ENCODE measurements around the gene SAMM50. TPM values are rescaled to one million over a fixed set of nuclear protein-coding genes. Genes with fewer than 3 reads are reported as not detected.

SAMM50 gene
- total RNA-seq, 1 experiment from 2014 or later: 40.8 TPM

GRCh38 chr22:43945632-43946383 is 9.4 kb upstream of the SAMM50 start:
- peak; percentile 41 for DNase-seq (ENCODE audit: low read depth)

GRCh38 chr22:43946384-43946667 is 8.9 kb upstream of the SAMM50 start:
- DNase-seq (ENCODE audit: low read depth): no peak

GRCh38 chr22:43948836-43949406 is 6.3 kb upstream of the SAMM50 start:
- DNase-seq (ENCODE audit: low read depth): no peak

DNA sequence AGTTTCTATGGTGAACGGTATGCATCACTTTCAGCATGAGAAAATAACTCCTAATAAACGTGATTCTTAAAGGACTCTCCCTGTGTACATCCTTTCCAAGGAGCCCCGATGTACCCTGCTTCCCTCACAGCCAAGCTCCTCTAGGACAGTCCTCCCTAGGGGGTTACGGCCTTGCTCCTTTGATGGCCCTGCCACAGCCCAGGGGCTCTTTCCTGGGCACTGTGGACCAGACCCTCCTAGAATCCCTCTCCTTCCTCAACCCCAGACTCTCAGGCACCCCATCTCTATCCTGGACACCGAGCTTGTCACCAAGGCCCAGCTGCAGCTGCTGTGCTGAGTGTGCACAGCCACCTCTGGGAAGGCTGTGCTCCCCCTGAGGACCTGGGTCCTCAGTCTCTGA is 3.9 kb upstream of the SAMM50 start:
- DNase-seq (ENCODE audit: low read depth): no peak

- DNase-seq (ENCODE audit: low read depth): no peak
These were observed 3.3 kb upstream of the SAMM50 start for GRCh38 chr22:43951966-43952365.

GRCh38 chr22:43953988-43954785 is 1.1 kb upstream of the SAMM50 start:
- DNase-seq (ENCODE audit: low read depth): no peak

- no peak for DNase-seq (ENCODE audit: low read depth)
These were observed 891 bp downstream of the SAMM50 start for GRCh38 chr22:43955883-43956782.

DNA sequence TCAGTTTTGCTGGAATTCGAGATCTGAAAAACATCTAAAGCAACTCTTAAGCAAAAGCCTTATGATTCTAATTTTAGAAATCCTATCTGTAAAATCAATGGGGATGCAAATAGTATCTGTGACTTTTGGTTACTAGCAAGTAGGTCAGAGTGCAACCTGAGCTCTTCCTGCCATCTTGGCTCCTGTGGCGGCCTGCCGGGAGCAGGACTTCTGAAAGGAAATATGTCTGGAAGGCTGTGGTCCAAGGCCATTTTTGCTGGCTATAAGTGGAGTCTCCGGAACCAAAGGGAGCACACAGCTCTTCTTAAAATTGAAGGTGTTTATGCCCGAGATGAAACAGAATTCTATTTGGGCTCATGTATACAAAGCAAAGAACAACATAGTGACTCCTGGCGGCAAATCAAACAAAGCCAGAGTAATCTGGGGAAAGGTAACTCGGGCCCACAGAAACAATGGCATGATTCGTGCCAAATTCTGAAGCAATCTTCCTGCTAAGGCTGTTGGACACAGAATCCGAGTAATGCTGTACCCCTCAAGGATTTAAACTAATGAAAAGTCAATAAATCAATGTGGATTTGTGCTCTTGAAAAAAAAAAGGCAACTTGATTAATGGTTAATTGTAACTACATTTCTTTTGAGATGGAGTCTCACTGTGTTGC is 1.7 kb downstream of the SAMM50 start:
- DNase-seq (ENCODE audit: low read depth): no peak

- peak; percentile 32 for DNase-seq (ENCODE audit: low read depth)
These were observed 2.6 kb downstream of the SAMM50 start for GRCh38 chr22:43957871-43958270.

DNA sequence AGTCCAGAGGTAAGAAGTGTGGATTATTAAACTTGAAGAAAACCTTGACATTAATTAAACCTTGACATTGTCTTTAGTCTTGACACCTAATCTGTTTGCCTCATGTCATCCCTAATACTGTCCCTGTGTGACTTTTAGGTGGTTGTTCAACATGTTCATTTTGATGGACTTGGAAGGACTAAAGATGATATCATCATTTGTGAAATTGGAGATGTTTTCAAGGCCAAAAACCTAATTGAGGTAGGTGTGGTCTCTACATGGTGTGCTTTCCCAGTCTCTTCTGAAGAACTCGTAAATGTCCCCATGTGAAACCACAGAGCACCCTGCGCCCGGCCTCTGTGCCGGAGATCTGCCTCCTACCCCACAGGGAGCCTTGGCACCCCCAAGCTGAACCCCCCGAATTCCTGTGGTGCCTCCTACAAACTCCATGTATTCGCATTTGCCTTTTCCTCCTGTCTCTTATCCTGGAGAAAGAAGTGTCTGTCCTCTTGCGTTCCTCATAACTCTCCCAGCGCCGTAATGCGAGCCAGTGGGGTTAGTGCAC is 9.1 kb downstream of the SAMM50 start:
- DNase-seq (ENCODE audit: low read depth): no peak

- no peak for DNase-seq (ENCODE audit: low read depth)
These were observed 11.8 kb downstream of the SAMM50 start for GRCh38 chr22:43967069-43967468.

- DNase-seq (ENCODE audit: low read depth): no peak
These were observed 13.4 kb downstream of the SAMM50 start for GRCh38 chr22:43968614-43969013.

- no peak for DNase-seq (ENCODE audit: low read depth)
These were observed 14.0 kb downstream of the SAMM50 start for GRCh38 chr22:43969021-43969878.

DNA sequence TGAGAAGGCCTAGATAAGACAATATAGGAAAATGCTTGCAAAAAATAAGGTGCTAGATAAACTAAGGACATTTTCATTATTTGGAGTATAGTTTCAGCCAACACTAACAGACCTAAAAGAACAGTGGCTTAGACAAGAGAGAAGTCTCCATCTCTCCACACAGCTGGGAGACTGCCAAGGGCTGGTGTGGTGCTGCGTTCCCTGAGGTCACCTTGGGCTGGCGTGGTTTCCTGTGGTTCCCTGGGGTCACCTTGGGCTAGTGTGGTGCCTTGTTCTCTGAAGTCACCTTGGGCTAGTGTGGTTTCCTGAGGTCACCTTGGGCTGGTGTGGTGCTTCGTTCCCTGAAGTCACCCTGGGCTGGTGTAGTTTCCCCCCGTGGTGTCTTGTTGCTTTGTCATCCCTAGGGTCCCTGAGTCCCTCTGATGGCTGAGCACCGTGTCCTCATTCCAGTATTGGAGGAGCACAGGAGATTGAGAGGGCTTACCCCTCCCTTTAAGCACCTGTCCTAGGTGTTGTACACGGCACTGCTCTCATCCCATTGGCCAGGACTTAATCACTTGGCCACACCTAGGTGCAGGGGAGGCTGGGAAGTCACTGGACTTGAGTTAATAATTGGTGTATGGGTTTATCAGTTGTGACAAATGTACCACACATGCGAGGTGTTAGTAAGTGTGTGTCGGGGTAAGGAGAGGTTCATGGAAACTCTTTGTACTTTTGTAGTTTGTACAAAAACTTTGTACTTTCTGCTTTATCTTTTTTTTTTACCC is 14.9 kb downstream of the SAMM50 start:
- DNase-seq (ENCODE audit: low read depth): no peak

- no peak for DNase-seq (ENCODE audit: low read depth)
These were observed 15.9 kb downstream of the SAMM50 start for GRCh38 chr22:43971112-43971511.

- DNase-seq (ENCODE audit: low read depth): no peak
These were observed 17.8 kb downstream of the SAMM50 start for GRCh38 chr22:43972931-43973462.

- no peak for DNase-seq (ENCODE audit: low read depth)
These were observed 18.8 kb downstream of the SAMM50 start for GRCh38 chr22:43974028-43974545.

- DNase-seq (ENCODE audit: low read depth): no peak
These were observed 19.8 kb downstream of the SAMM50 start for GRCh38 chr22:43975041-43975440.

All from M059J (cell line).